ENCODE results near the gene RDH5. TPM values are rescaled to one million over a fixed set of nuclear protein-coding genes. Genes with fewer than 3 reads are reported as not detected.

The RDH5 gene
- total RNA-seq, 1 donor from 2014 or later = 6.0 TPM

GRCh38 chr12:55686366-55687010, 33.7 kb upstream of the RDH5 start:
- Histone ChIP-seq H3K4me1 (peaks cover 5% of the 10 kb centered on the region), H3K27ac (no peak overlapping the region), H3K36me3 (no peaks in the 10 kb centered on the region), H3K4me3 (no peak overlapping the region), H3K27me3 (no peaks in the 10 kb centered on the region), H3K9me3 (no peaks in the 10 kb centered on the region)
- no peak for TF ChIP-seq CTCF (IDR thresholded peaks at IDR 0.05)
- ATAC-seq = no peak
- intact Hi-C loops (cut with DNase I) = no loop called here
- peak; percentile 46 for DNase-seq

DNA sequence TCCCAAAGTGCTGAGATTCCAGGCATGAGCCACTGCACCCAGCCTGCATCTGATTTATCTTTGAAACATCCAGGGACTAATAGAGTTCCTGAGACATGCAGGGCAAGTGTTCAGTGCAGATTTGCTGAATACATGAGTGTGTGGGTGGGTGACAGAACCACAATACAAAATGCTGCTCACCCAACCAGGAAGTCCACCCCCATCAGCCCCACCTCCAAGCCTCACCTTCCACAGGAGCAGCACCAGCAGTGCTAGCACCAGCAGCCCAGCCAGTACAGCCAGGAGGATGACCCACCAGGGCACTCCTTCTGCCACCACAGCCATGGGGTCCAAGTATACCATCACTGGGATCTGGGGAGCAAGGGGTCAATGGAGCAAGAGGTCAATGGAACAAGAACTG, 32.4 kb upstream of the RDH5 start:
- H3K4me3 ChIP-seq = no peak overlapping the region
- no peak overlapping the region for H3K27ac ChIP-seq
- intact Hi-C loops (cut with DNase I) = no loop called here
- H3K4me1 ChIP-seq = no peaks in the 10 kb centered on the region
- H3K9me3 ChIP-seq = no peaks in the 10 kb centered on the region
- TF ChIP-seq CTCF (IDR thresholded peaks at IDR 0.05) = no peak
- H3K27me3 ChIP-seq = no peaks in the 10 kb centered on the region
- ATAC-seq (no peak), DNase-seq (peak; percentile 31)
- no peaks in the 10 kb centered on the region for H3K36me3 ChIP-seq

DNA sequence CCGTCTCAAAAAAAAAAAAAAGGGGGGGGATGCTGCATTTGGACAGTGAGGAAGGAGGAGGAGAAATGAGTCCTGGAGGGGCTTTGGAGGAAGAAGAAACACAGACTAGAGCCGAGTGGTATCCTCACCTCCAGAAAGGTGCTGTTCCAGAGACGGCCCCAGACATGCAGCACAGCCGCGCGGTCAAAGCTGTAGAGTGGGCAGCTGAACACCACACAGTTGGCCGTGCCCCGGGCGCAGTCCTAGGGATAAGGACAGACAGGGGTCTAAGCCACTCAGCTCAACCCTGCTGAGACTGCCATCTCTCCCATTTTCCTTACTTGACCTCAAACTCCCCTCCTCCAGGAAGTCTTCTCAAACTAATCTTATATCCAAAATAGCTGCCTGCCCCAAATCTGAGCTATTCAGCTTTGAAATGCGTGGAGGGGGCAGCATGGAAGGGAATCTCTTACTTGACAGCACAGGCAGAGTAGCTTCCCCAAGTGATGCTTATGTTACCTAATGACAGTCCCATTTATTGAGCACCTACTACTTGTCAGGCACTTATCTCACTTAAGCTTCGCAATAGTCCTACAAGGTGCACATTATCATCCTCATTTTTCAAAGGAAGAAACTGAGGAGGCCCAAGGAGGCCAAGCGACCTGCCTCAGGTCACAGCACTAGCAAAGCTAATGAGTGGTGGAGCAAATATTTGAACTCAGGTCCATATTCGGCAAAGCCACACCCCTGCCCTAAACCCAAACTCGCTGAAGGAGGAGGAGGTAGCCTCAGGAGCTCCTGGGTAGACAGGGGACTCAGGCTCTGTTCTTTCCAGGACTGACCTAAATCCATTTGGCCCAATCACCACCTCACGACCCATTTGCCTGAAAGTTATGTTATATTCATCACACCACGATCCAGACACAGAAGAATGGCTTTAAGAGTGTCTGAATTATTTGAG, 31.2 kb upstream of the RDH5 start:
- no peaks in the 10 kb centered on the region for H3K9me3 ChIP-seq
- no peaks in the 10 kb centered on the region for H3K4me1 ChIP-seq
- peak; percentile 57 for DNase-seq
- no peaks in the 10 kb centered on the region for H3K36me3 ChIP-seq
- ATAC-seq = peak; percentile 22
- H3K27me3 ChIP-seq = no peaks in the 10 kb centered on the region
- no peak overlapping the region for H3K27ac ChIP-seq
- TF ChIP-seq CTCF (IDR thresholded peaks at IDR 0.05) = no peak
- no peak overlapping the region for H3K4me3 ChIP-seq
- intact Hi-C loops (cut with DNase I) = no loop called here

- intact Hi-C loops (cut with DNase I) = no loop called here
- H3K27ac ChIP-seq = no peak overlapping the region
- H3K4me3 ChIP-seq = no peak overlapping the region
- no peaks in the 10 kb centered on the region for H3K9me3 ChIP-seq
- H3K4me1 ChIP-seq = no peaks in the 10 kb centered on the region
- no peak for TF ChIP-seq CTCF (IDR thresholded peaks at IDR 0.05)
- no peaks in the 10 kb centered on the region for H3K27me3 ChIP-seq
- DNase-seq (peak; percentile 53), ATAC-seq (no peak)
- no peaks in the 10 kb centered on the region for H3K36me3 ChIP-seq
These were observed 27.4 kb upstream of the RDH5 start for GRCh38 chr12:55692631-55693322.

- Histone ChIP-seq H3K27me3 (no peaks in the 10 kb centered on the region), H3K36me3 (no peaks in the 10 kb centered on the region), H3K9me3 (no peaks in the 10 kb centered on the region), H3K27ac (no peak overlapping the region), H3K4me1 (no peaks in the 10 kb centered on the region), H3K4me3 (no peak overlapping the region)
- intact Hi-C loops (cut with DNase I) = no loop called here
- no peak for TF ChIP-seq CTCF (IDR thresholded peaks at IDR 0.05)
- no peak for ATAC-seq
- DNase-seq = peak; percentile 57
These were observed 26.6 kb upstream of the RDH5 start for GRCh38 chr12:55693323-55694187.

Data from upper lobe of right lung (tissue), 1 donor.